Measurements from ENCODE around the gene EMP1. TPM values are rescaled to one million over a fixed set of nuclear protein-coding genes. Genes with fewer than 3 reads are reported as not detected.

Gene EMP1
- total and polyA plus RNA-seq, 2 of the 8 experiments (the other 6 are each of a cell fraction or from before 2014, with no cell fraction given), result 0.17 to 0.65 TPM

GRCh38 chr12:13215056-13215455 lies 18.5 kb downstream of the EMP1 start (continued):
- TF ChIP-seq POU5F1 (IDR thresholded peaks at IDR 0.05; ENCODE audit: low read depth, low read length) (no peak), SP1 (IDR thresholded peaks at IDR 0.05; ENCODE audit: low read depth, low read length) (no peak), CTCF (IDR thresholded peaks at IDR 0.05; ENCODE audit: control extremely low read depth in 1 of 3, insufficient read depth in 1 of 3, low read depth in 1 of 3, low read length in 3 of 3) (no peak), SAP30 (IDR thresholded peaks at IDR 0.05; ENCODE audit: insufficient read depth, insufficient replicate concordance, low read length) (no peak), CTBP2 (IDR thresholded peaks at IDR 0.05; ENCODE audit: borderline replicate concordance, insufficient read depth, insufficient read length, low read length) (no peak)

All from H1 (cell line).